Measurements from ENCODE around the gene SLC26A2. TPM values are rescaled to one million over a fixed set of nuclear protein-coding genes. Genes with fewer than 3 reads are reported as not detected.
A peak's percentile ranks its signal among the peaks of the same experiment; 100 is the strongest.

The SLC26A2 gene
- total and polyA plus RNA-seq, 2 experiments from 2014 or later, result 45.7 to 160 TPM

DNA sequence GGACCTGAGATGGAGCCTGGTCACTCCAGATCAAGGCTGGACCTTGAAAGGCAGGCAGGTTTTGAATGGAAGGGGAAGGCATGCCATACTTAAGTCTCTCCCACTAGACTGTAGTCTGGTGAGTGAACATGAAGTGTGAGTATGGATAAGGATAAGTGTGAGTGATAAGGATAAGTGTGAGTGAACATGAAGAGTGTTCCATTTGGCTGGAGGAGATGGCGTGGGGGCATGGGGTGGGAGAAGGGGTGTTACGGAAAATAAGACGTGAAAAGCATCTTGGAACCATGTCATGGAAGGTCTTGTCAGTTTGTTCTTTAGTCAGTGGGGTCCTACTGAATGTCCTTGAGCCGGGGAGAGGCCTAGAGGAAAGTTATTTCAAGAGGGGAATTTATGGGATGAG lies 72.8 kb downstream of the SLC26A2 start:
- H3K9me3 ChIP-seq (ENCODE audit: low read depth), result no peaks in the 10 kb centered on the region
- H3K27me3 ChIP-seq, result no peaks in the 10 kb centered on the region
- WGBS (ENCODE audit: low lambda C conversion rate, missing lambda C conversion rate), result 98% methylated on average over 4 of the region's 4 CpGs
- H3K9me2 ChIP-seq (replicated peaks; ENCODE audit: insufficient read depth), result no peaks in the 10 kb centered on the region
- H3K79me2 ChIP-seq, result peaks cover 6% of the 10 kb centered on the region
- DNase-seq (ENCODE audit: low spot score), result no peak
- H2AFZ ChIP-seq, result no peak overlapping the region
- no peak overlapping the region for H3K27ac ChIP-seq
- H3K36me3 ChIP-seq (replicated peaks; ENCODE audit: insufficient read depth, low read depth), result peaks cover 6% of the 10 kb centered on the region
- H3K4me2 ChIP-seq, result no peak overlapping the region
- no peak for TF ChIP-seq EZH2 (IDR thresholded peaks at IDR 0.05; ENCODE audit: borderline replicate concordance)
- TF ChIP-seq, protein P1, sequence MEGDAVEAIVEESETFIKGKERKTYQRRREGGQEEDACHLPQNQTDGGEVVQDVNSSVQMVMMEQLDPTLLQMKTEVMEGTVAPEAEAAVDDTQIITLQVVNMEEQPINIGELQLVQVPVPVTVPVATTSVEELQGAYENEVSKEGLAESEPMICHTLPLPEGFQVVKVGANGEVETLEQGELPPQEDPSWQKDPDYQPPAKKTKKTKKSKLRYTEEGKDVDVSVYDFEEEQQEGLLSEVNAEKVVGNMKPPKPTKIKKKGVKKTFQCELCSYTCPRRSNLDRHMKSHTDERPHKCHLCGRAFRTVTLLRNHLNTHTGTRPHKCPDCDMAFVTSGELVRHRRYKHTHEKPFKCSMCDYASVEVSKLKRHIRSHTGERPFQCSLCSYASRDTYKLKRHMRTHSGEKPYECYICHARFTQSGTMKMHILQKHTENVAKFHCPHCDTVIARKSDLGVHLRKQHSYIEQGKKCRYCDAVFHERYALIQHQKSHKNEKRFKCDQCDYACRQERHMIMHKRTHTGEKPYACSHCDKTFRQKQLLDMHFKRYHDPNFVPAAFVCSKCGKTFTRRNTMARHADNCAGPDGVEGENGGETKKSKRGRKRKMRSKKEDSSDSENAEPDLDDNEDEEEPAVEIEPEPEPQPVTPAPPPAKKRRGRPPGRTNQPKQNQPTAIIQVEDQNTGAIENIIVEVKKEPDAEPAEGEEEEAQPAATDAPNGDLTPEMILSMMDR (IDR thresholded peaks at IDR 0.05; ENCODE audit: poor library complexity), result no peak
- TF ChIP-seq EZH2phosphoT487 (IDR thresholded peaks at IDR 0.05; ENCODE audit: low read depth, severe bottlenecking, unreplicated experiment), result no peak
- peaks cover 4% of the 10 kb centered on the region for H3K4me1 ChIP-seq (ENCODE audit: insufficient read depth)
- H3K4me3 ChIP-seq, result no peak overlapping the region
- no peaks in the 10 kb centered on the region for H4K20me1 ChIP-seq (ENCODE audit: insufficient read depth, poor library complexity, severe bottlenecking)

GRCh38 chr5:150034662-150035061 lies 74.1 kb downstream of the SLC26A2 start:
- H4K20me1 ChIP-seq (ENCODE audit: insufficient read depth, poor library complexity, severe bottlenecking), result no peaks in the 10 kb centered on the region
- H3K27ac ChIP-seq, result no peak overlapping the region
- no peak for TF ChIP-seq EZH2phosphoT487 (IDR thresholded peaks at IDR 0.05; ENCODE audit: low read depth, severe bottlenecking, unreplicated experiment)
- TF ChIP-seq, protein P1 (IDR thresholded peaks at IDR 0.05; ENCODE audit: poor library complexity), result no peak
- TF ChIP-seq EZH2 (IDR thresholded peaks at IDR 0.05; ENCODE audit: borderline replicate concordance), result no peak
- DNase-seq (ENCODE audit: low spot score), result no peak
- no peak overlapping the region for H3K4me2 ChIP-seq
- no peaks in the 10 kb centered on the region for H3K9me2 ChIP-seq (replicated peaks; ENCODE audit: insufficient read depth)
- peaks cover 4% of the 10 kb centered on the region for H3K4me1 ChIP-seq (ENCODE audit: insufficient read depth)
- H3K36me3 ChIP-seq (replicated peaks; ENCODE audit: insufficient read depth, low read depth), result peaks cover 6% of the 10 kb centered on the region
- no peaks in the 10 kb centered on the region for H3K79me2 ChIP-seq
- no peaks in the 10 kb centered on the region for H3K27me3 ChIP-seq
- 90% methylated on average over 4 of the region's 4 CpGs for WGBS (ENCODE audit: low lambda C conversion rate, missing lambda C conversion rate)
- H3K9me3 ChIP-seq (ENCODE audit: low read depth), result no peaks in the 10 kb centered on the region
- no peak overlapping the region for H2AFZ ChIP-seq
- no peak overlapping the region for H3K4me3 ChIP-seq

- H3K36me3 ChIP-seq (replicated peaks; ENCODE audit: insufficient read depth, low read depth), result peaks cover 6% of the 10 kb centered on the region
- no peak overlapping the region for H3K4me2 ChIP-seq
- H3K4me1 ChIP-seq (ENCODE audit: insufficient read depth), result peaks cover 4% of the 10 kb centered on the region
- H2AFZ ChIP-seq, result no peak overlapping the region
- no peaks in the 10 kb centered on the region for H3K9me3 ChIP-seq (ENCODE audit: low read depth)
- no peak for DNase-seq (ENCODE audit: low spot score)
- 89% methylated on average over 7 of the region's 7 CpGs for WGBS (ENCODE audit: low lambda C conversion rate, missing lambda C conversion rate)
- no peaks in the 10 kb centered on the region for H4K20me1 ChIP-seq (ENCODE audit: insufficient read depth, poor library complexity, severe bottlenecking)
- no peak overlapping the region for H3K27ac ChIP-seq
- no peak overlapping the region for H3K4me3 ChIP-seq
- H3K79me2 ChIP-seq, result no peaks in the 10 kb centered on the region
- no peaks in the 10 kb centered on the region for H3K9me2 ChIP-seq (replicated peaks; ENCODE audit: insufficient read depth)
- H3K27me3 ChIP-seq, result no peaks in the 10 kb centered on the region
- TF ChIP-seq EZH2phosphoT487 (IDR thresholded peaks at IDR 0.05; ENCODE audit: low read depth, severe bottlenecking, unreplicated experiment), result no peak
- no peak for TF ChIP-seq EZH2 (IDR thresholded peaks at IDR 0.05; ENCODE audit: borderline replicate concordance)
These were observed 74.8 kb downstream of the SLC26A2 start for GRCh38 chr5:150035139-150035895.

- H3K4me1 ChIP-seq (ENCODE audit: insufficient read depth), result peaks cover 4% of the 10 kb centered on the region
- no peak overlapping the region for H3K4me2 ChIP-seq
- H3K36me3 ChIP-seq (replicated peaks; ENCODE audit: insufficient read depth, low read depth), result peaks cover 6% of the 10 kb centered on the region
- H2AFZ ChIP-seq, result no peak overlapping the region
- peak overlapping the region; percentile 66 for H3K27ac ChIP-seq
- no peak for TF ChIP-seq EZH2 (IDR thresholded peaks at IDR 0.05; ENCODE audit: borderline replicate concordance)
- TF ChIP-seq, protein P1 (IDR thresholded peaks at IDR 0.05; ENCODE audit: poor library complexity), result no peak
- TF ChIP-seq EZH2phosphoT487 (IDR thresholded peaks at IDR 0.05; ENCODE audit: low read depth, severe bottlenecking, unreplicated experiment), result no peak
- no peaks in the 10 kb centered on the region for H3K9me3 ChIP-seq (ENCODE audit: low read depth)
- no peaks in the 10 kb centered on the region for H3K27me3 ChIP-seq
- H3K4me3 ChIP-seq, result no peak overlapping the region
- WGBS (ENCODE audit: low lambda C conversion rate, missing lambda C conversion rate), result 68% methylated on average over 9 of the region's 9 CpGs
- H4K20me1 ChIP-seq (ENCODE audit: insufficient read depth, poor library complexity, severe bottlenecking), result no peaks in the 10 kb centered on the region
- H3K9me2 ChIP-seq (replicated peaks; ENCODE audit: insufficient read depth), result no peaks in the 10 kb centered on the region
- peak; percentile 74 for DNase-seq (ENCODE audit: low spot score)
- H3K79me2 ChIP-seq, result no peaks in the 10 kb centered on the region
These were observed 76.0 kb downstream of the SLC26A2 start for GRCh38 chr5:150036513-150036912.
